NB4 (cell line): Measurements from ENCODE around the gene HS3ST2.

Experiments
- POLR2A ChIP-seq: IDR thresholded peaks from 2 replicates; pipeline ENCODE4 v1.6.1; 2011; ENCODE audit warnings: mild to moderate bottlenecking; ENCODE audit not compliant: insufficient read length; ENCODE audit errors: extremely low read depth
- TF ChIP-seq, protein P1 (sequence below): IDR thresholded peaks from one replicate; pipeline ENCODE4 v1.5.1; 2012; ENCODE audit warnings: low read depth, low read length

DNA sequence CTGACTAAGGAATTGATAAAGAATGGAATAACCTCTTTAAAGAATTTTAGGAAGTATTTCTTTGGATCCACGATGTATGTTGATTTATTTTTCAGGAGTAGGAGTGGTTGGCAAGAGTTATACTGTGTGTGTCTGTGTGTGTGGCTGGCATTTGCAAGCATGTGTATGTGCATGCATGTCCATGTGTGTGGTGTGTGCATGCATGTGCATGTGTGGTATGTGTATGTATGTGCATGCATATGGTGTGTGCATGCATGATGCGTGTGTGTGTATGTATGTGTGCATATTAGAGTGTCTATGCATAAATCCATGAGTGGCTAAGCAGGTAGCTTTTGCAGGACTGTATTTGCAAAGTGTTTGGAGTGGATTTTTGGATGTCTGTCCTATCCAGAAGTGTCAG lies 120.8 kb downstream of the HS3ST2 start:
- TF ChIP-seq POLR2A = no peak
- TF ChIP-seq, protein P1, sequence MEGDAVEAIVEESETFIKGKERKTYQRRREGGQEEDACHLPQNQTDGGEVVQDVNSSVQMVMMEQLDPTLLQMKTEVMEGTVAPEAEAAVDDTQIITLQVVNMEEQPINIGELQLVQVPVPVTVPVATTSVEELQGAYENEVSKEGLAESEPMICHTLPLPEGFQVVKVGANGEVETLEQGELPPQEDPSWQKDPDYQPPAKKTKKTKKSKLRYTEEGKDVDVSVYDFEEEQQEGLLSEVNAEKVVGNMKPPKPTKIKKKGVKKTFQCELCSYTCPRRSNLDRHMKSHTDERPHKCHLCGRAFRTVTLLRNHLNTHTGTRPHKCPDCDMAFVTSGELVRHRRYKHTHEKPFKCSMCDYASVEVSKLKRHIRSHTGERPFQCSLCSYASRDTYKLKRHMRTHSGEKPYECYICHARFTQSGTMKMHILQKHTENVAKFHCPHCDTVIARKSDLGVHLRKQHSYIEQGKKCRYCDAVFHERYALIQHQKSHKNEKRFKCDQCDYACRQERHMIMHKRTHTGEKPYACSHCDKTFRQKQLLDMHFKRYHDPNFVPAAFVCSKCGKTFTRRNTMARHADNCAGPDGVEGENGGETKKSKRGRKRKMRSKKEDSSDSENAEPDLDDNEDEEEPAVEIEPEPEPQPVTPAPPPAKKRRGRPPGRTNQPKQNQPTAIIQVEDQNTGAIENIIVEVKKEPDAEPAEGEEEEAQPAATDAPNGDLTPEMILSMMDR = no peak
